GM18861 (cell line): ENCODE results near the gene CLCN6.

Experiments
- ATAC-seq: cut with Tn5 transposase; IDR thresholded peaks from one replicate; pipeline ENCODE4 v1.9.1; 2021; ENCODE audit not compliant: unreplicated experiment

Gene CLCN6

GRCh38 chr1:11778844-11779623 lies 27.0 kb upstream of the CLCN6 start:
- no peak for ATAC-seq

DNA sequence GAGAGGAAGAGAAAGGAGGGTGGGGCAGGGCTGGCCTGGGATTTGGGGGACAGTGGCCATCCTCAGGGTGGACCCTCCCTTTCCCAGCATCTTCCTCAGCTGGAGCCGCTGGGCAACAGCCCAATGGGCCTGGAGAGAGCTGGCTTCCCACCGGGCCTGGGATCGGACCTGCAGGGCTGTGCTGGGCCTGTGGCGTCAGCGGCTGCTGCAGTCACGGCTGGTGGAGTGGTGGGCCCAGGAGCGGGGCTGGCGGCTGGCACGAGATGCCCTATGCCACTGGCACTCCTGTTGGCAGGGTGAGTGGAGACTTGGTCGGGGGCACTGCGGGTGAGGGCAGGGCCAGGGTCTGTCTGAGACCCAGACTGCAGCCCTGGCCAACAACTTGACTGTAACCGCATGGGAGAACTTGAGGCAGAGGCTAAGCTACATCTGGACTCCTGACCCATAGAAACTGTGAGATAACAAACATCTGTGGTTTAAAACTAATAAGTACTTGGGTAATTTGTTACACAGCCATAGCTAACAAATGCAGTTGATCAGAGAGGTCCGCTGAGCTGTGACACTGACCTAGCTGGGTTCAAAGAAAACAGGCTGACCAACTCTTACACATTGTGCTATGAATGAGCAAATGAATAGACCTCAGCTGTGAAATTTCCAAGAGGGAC lies 26.1 kb upstream of the CLCN6 start:
- ATAC-seq = no peak

DNA sequence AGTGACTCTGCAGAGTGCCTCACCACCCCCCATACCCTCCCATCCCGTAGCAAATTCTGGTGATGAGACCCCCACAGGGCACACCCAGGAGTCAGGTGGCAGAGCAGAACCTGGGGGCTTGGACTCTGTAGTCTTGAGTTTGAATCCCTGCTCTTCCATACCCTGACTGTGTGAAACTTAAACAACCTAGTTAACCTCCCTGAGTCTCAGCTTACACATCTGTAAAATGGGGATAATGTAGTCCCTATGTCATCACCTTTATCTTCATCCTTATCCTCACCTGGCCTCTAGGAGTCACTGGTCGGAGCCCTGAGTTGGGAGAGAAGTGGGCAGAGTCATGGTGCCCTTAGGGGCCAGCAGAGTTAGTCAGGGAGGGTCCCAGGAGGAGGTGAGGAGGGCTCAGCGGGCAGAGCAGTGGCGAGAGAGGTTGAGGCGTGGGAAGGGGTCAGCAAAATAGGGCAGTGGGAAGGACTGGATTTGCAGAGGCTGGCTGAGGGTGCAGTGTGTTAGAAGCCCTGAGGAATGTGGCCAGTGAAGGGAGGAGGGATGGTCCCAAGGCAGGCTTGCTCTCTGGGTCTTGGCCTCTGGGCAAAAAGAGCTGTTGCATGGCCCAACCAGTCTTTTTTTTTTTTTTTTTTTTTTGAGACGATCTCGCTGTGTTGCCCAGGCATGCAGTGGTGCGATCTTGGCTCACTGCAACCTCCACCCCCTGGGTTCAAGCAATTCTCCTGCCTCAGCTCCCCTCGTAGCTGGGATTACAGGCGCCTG lies 25.4 kb upstream of the CLCN6 start:
- no peak for ATAC-seq

- no peak for ATAC-seq
Observed at GRCh38 chr1:11781297-11781696, 24.7 kb upstream of the CLCN6 start.

- no peak for ATAC-seq
Observed at GRCh38 chr1:11782127-11782708, 23.8 kb upstream of the CLCN6 start.

GRCh38 chr1:11783556-11783955 lies 22.4 kb upstream of the CLCN6 start:
- no peak for ATAC-seq

- no peak for ATAC-seq
Observed at GRCh38 chr1:11784256-11784992, 21.6 kb upstream of the CLCN6 start.

GRCh38 chr1:11784993-11785769 lies 20.8 kb upstream of the CLCN6 start:
- ATAC-seq = no peak

DNA sequence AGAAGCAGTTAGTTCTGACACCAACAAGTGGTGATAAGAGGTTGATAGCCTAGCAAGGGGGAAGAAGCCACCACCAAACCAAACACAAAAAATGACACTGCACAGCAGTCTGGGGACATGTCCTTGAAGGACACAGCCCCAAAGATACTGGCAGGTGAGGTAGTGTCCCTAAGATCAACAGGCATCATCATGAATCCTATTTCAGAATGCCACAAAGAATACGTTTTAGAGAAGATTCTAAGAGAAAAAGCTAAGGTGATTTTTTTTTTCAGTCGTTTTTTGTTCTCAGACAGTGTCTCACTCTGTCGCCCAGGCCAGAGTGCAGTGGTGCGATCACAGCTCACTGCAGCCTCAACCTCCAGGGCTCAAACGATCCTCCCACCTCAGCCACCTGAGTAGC lies 19.8 kb upstream of the CLCN6 start:
- no peak for ATAC-seq

DNA sequence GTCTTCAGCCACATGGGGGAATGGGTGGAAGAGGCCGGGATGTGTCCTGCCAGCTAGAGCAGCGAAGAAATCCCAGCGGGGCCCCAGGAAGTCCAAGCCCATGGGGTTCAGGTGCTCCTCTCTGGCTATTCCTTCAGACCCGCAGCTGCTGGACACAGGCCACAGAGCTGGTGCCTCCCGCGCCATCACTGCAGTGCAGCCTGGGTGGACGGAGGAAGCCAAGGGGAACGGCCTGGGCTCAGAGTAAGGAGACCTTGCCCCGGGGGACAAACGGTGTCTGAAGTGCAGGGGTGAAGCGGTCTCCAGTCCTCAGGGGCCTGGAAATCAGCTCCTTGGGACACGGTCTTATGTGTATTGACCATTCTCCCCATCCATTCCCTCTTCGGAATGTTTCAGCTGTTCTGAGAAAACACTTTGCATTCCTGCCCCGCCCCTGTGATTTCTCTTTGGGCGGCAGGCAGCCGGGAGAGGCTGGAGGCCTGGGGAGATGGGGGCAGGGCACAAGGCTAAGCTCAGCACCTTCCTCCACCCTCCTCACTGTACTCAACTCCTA lies 18.7 kb upstream of the CLCN6 start:
- no peak for ATAC-seq

DNA sequence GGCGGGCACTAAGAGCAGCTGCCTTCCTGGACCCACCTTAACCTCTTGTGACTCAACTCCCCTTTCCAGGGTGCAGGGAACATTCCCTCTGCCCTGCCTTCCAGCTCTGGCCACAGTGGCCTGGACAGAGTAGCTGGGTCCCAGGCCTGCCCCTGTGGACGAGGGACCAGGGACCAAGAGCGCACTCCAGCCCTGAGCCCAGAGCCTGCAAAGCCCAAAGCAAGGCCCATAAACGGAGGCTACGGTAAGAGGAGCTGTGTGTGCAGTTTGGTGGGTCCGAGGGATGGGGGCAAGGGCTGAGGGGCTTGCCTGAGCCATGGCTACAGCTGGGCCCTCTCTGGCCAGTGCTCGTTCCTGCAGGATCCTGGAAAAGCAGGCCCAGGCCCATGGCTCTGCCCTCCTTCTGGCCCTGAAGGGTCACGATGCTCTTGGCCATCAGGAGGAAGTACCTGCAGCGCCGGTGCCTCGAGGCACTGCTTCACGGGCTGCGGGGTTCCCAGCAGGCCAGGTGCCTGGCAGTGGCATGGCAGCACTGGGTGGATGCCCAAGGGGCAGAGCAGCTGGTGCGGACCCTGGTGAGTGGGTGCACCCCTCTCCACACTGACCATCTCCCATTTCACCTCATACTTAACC lies 18.1 kb upstream of the CLCN6 start:
- no peak for ATAC-seq

- ATAC-seq = no peak
Observed at GRCh38 chr1:11788549-11789053, 17.4 kb upstream of the CLCN6 start.

DNA sequence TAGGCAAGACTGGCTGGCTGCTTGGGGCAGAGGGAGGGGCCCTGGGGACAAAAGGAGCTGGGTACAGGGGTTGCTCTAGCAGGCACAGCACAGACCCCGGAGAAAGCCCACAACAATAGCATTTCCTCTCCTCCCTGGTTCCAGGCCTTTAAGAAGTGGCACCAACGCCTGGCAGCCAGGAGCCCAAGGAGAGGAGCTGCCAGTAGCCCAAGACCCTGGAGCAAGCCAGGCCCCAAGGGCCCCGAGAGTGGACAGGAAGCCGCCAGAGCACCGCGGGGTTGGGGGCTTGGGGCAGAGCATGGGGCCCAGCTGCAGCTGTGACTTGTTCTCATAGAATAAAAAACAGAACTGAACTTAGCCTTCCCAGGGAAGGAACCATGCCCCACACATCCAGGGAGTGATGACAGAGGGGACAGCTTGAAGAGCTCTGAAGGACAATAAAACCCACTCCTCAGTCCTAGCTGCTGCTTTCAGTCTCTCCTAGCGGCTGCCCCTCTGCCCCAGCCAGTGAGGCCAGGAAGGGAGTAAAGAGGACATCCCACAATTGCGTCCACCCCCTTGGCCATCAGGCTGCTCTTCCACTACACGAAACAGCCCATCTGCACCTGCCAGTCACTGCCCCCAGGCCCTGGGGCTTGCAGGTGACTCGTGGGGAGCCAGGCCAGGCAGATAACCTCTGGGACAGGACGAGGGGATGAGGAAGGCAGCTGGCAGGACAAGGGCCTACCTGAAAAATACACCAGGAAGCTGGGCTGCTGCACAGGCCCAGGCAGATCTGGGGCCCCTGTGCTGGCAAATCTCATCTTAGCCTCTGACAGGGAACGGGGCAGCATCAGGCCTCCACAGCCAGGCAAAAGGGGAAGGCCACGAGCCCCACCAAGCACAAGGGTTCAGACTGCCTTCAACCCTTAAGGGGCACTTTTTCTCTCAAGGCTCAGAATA lies 16.6 kb upstream of the CLCN6 start:
- no peak for ATAC-seq

DNA sequence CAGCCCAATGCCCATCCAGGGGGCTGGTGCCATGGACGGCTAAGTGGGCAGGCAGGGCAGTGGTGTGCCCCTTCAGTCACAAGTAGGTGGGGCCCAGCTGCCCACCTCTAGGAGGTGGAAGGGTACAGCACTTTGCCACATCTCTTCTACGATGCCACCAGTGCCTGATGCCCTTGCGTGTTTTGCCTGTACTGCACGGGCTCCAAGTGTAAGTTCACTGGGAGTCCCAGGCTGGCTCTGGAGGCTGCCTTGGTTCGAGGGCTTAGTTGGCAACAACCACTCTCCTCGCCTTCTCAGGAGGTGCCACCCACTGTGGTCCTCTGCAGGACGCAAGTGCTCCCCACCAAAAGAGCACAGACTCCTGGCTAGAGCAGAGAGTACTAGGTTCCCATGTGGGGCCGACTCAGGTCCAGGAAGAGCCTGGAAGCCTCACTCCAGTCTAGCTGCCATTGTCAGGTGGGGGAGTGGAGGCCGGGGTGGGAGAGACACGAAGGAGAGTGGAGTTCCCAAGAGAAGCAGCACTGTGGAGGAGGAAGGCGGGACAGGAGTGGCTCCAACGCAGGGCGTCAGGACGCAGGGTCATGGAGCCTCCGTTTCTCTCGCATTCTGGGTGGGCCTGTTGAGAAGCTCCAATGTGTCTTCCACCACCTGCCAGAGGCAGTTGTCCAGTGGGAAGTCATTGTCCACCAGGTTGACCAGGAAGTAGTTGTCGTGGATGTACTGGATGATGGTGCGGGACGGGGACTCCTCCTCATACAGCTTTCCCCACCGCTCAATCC lies 15.7 kb upstream of the CLCN6 start:
- ATAC-seq = no peak

GRCh38 chr1:11790880-11791715 lies 14.9 kb upstream of the CLCN6 start:
- ATAC-seq = no peak

DNA sequence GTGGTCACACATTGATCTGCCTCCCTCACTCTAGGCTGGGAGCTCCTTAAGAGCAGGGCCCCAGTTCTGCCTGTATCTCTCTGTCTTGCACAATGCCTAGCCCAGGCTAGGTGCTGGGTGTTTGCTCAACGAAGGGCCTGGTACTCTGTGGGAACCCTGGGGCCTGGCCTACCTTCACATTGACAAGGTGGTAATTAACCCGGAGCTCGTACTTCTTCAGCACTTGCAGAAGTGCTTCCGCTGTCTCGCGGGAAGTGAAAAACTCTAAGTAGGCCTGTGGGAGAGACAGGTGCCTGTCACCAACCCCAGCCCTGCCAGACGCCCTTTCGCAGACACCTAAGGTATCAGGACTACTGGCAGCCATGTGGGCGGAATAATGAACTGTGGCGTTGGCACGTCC lies 13.9 kb upstream of the CLCN6 start:
- ATAC-seq = no peak
